ENCODE data around the gene PPP4R2.

DNA sequence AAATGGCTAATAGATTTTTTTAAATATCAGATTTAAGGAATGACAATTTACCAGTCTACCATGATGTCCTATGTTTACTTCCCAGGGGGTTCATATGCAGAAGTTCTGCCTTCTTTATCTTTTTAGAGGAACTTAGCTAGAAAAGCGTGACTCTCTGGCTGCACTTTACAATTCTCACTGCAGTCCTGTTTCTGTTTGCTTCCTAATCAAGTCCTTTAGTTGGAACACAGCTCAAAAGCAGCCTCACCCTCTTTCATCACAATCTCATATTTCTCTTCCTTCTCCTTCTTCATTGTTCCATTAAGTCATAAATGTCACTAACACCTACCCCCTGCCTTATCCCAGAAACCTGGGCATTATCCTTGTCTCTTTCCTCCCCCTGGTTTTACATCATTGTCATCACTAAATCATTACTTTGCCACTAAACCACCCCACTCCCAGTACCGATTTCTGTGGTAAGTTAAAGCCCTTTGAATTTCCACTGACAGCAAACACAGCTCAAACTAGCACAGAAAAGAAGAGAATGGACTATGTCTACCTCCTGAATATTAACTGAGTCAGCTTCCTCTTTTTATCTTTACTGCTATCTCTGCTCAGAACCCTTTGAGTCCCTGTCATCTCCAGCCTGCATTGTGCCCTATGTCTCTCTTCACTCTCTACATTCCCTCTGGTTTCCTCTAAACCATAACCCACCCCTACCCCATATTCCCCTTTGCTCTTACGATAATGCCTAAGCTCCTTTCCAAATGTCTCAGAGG, 13.8 kb upstream of the PPP4R2 start:
- TF ChIP-seq POLR2A (IDR thresholded peaks at IDR 0.05): no peak
- TF ChIP-seq, protein P1, sequence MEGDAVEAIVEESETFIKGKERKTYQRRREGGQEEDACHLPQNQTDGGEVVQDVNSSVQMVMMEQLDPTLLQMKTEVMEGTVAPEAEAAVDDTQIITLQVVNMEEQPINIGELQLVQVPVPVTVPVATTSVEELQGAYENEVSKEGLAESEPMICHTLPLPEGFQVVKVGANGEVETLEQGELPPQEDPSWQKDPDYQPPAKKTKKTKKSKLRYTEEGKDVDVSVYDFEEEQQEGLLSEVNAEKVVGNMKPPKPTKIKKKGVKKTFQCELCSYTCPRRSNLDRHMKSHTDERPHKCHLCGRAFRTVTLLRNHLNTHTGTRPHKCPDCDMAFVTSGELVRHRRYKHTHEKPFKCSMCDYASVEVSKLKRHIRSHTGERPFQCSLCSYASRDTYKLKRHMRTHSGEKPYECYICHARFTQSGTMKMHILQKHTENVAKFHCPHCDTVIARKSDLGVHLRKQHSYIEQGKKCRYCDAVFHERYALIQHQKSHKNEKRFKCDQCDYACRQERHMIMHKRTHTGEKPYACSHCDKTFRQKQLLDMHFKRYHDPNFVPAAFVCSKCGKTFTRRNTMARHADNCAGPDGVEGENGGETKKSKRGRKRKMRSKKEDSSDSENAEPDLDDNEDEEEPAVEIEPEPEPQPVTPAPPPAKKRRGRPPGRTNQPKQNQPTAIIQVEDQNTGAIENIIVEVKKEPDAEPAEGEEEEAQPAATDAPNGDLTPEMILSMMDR (IDR thresholded peaks at IDR 0.05): no peak
